Stimulated activated CD4-positive, alpha-beta T cell treated with anti-CD3 and anti-CD28 coated beads, Interleukin-1b, Interleukin-23, amount 100 ng/mL, for 1 hour (primary cell): ENCODE results near the gene TMEM39B.
"Not testable (repeated sequence)": the region's sequence is repeated elsewhere in the genome, so short reads cannot be mapped to it uniquely, and the experiment has no call there.

Experiments used
- DNase-seq, 2 donors: peaks; one replicate each; pipeline ENCODE4 v3.0.0-alpha.2; 2020; ENCODE audit warnings: low read depth in 2 of 2

The TMEM39B gene

GRCh38 chr1:32111789-32112188 is 39.0 kb downstream of the TMEM39B start:
- no peak for DNase-seq

GRCh38 chr1:32112806-32113375 is 40.2 kb downstream of the TMEM39B start:
- DNase-seq, result no peak

- not testable (repeated sequence) for DNase-seq
These were observed 40.7 kb downstream of the TMEM39B start for GRCh38 chr1:32113436-32113835.

GRCh38 chr1:32114420-32114819 is 41.7 kb downstream of the TMEM39B start:
- DNase-seq, result no peak

- no peak for DNase-seq
These were observed 42.8 kb downstream of the TMEM39B start for GRCh38 chr1:32115496-32115895.

- no peak for DNase-seq
These were observed 43.8 kb downstream of the TMEM39B start for GRCh38 chr1:32116531-32116930.

- DNase-seq, result no peak
These were observed 49.4 kb downstream of the TMEM39B start for GRCh38 chr1:32122151-32122550.

- not testable (repeated sequence) for DNase-seq
These were observed 50.6 kb downstream of the TMEM39B start for GRCh38 chr1:32123361-32123760.

- no peak for DNase-seq
These were observed 52.6 kb downstream of the TMEM39B start for GRCh38 chr1:32125313-32125712.

- no peak for DNase-seq
These were observed 54.0 kb downstream of the TMEM39B start for GRCh38 chr1:32126770-32127169.

- no peak for DNase-seq
These were observed 54.9 kb downstream of the TMEM39B start for GRCh38 chr1:32127409-32128198.

GRCh38 chr1:32128479-32128878 is 55.7 kb downstream of the TMEM39B start:
- DNase-seq, result no peak

GRCh38 chr1:32128964-32129363 is 56.2 kb downstream of the TMEM39B start:
- DNase-seq, result no peak

- not testable (repeated sequence) for DNase-seq
These were observed 61.2 kb downstream of the TMEM39B start for GRCh38 chr1:32133950-32134280.

- DNase-seq, result no peak
These were observed 64.4 kb downstream of the TMEM39B start for GRCh38 chr1:32137111-32137510.

GRCh38 chr1:32138965-32139364 is 66.2 kb downstream of the TMEM39B start:
- no peak for DNase-seq

GRCh38 chr1:32142446-32143301 is 69.9 kb downstream of the TMEM39B start:
- DNase-seq, result no peak

- DNase-seq, result not testable (repeated sequence)
These were observed 70.6 kb downstream of the TMEM39B start for GRCh38 chr1:32143302-32143695.

- no peak for DNase-seq
These were observed 71.3 kb downstream of the TMEM39B start for GRCh38 chr1:32144033-32144432.

GRCh38 chr1:32147799-32148198 is 75.1 kb downstream of the TMEM39B start:
- not testable (repeated sequence) for DNase-seq

- DNase-seq, result no peak
These were observed 78.1 kb downstream of the TMEM39B start for GRCh38 chr1:32150847-32151246.

GRCh38 chr1:32151319-32151787 is 78.6 kb downstream of the TMEM39B start:
- no peak for DNase-seq
